Measurements from ENCODE around the gene GPR55. TPM values are rescaled to one million over a fixed set of nuclear protein-coding genes. Genes with fewer than 3 reads are reported as not detected.

The GPR55 gene
- total and polyA plus RNA-seq, 10 of the 15 experiments (the other 5 are each of a cell fraction or from before 2014, with no cell fraction given) = 2.1 to 30.1 (median 16.2) TPM

GRCh38 chr2:230864605-230865306, 60.3 kb downstream of the GPR55 start, which contains the start of gene ITM2C (continued):
- TF ChIP-seq IKZF2 (IDR thresholded peaks at IDR 0.05) (0 out of 4 replicates have a peak, but pooled peaks of 1 of the 2 experiments have one; percentile 20), E2F4 (IDR thresholded peaks at IDR 0.05; ENCODE audit: low read depth, low read length) (no peak), NFYB (IDR thresholded peaks at IDR 0.05; ENCODE audit: insufficient read depth, low read depth, low read length) (no peak), KDM1A (IDR thresholded peaks at IDR 0.05; ENCODE audit: borderline replicate concordance) (no peak), EED (IDR thresholded peaks at IDR 0.05; ENCODE audit: low read depth) (0 out of 2 replicates have a peak, but pooled peaks have one; percentile 8)

- intact Hi-C loops (cut with micrococcal nuclease; ENCODE audit: unreplicated experiment) (loop anchor here (2.0 kb wide), 1 partner anchor 31 kb away; no protein-coding TSS in a partner anchor), in situ Hi-C loops (cut with MboI) (no loop called here)
- ChIA-PET RAD21 (ENCODE audit: unreplicated experiment) (interaction anchor here (0.9 to 1.5 kb wide), 8 partner anchors 9 to 121 kb away, joined by 3 to 9 read pairs (median 4); partner anchors contain the start of gene GPR55), POLR2A (interaction anchor here (0.5 to 1.0 kb wide), 4 partner anchors 9 to 60 kb away, joined by 3 to 6 read pairs (median 4); no protein-coding TSS in a partner anchor), SMC1A (ENCODE audit: uncharacterized antibody, unreplicated experiment) (interaction anchor here (1.3 to 1.8 kb wide), 3 partner anchors 9 to 61 kb away, joined by 3 to 5 read pairs (median 4); partner anchors contain the start of gene GPR55), CTCF (interaction anchor here (1.0 to 4.9 kb wide), 11 partner anchors 10 to 123 kb away, joined by 3 to 25 read pairs (median 4); partner anchors contain the start of gene GPR55)
- Histone ChIP-seq H3K9ac (ENCODE audit: control insufficient read depth, insufficient read depth, low read length) (peak overlapping the region; percentile 20; the same call in 1 of the 2 replicates), H3K79me2 (ENCODE audit: control insufficient read depth, insufficient read depth, low read length) (peaks cover 4% of the 10 kb centered on the region), H3K36me3 (ENCODE audit: control insufficient read depth in 2 of 2, insufficient read depth in 2 of 2, low read length in 1 of 2) (no peaks in the 10 kb centered on the region), H3K9me3 (replicated peaks; ENCODE audit: control insufficient read depth, insufficient read depth, low read length) (no peaks in the 10 kb centered on the region), H3K4me2 (ENCODE audit: control insufficient read depth, insufficient read depth) (peak overlapping the region; percentile 98), H4K20me1 (ENCODE audit: control insufficient read depth, insufficient read depth) (no peaks in the 10 kb centered on the region), H3K4me1 (ENCODE audit: control insufficient read depth, insufficient read depth, low read length) (peaks cover 13% of the 10 kb centered on the region), H3K27ac (ENCODE audit: control insufficient read depth, insufficient read depth) (no peak overlapping the region), H3K27me3 (replicated peaks in 1 of 2; ENCODE audit: control insufficient read depth in 2 of 2, insufficient read depth in 2 of 2, low read length in 1 of 2) (no peaks in the 10 kb centered on the region; a peak in 2 of 4 replicates), H2AFZ (ENCODE audit: control insufficient read depth, low read depth, low read length) (peak overlapping the region; percentile 82), H3K4me3 (peak overlapping the region; percentile 97)
- BruUV-seq (replicated peaks) = no TSS peak
- FAIRE-seq = no peak
- DNase-seq (ENCODE audit: low read depth, low spot score) = no peak
- 69% methylated on average over 18 of the region's 18 CpGs for WGBS (ENCODE audit: insufficient coverage, insufficient replicate concordance, low lambda C conversion rate, missing lambda C conversion rate)
- TF ChIP-seq SMC3 (IDR thresholded peaks at IDR 0.05; ENCODE audit: borderline replicate concordance, low read length) (no peak), YY1 (IDR thresholded peaks at IDR 0.05; ENCODE audit: low read depth, low read length) (no peak), USF1 (IDR thresholded peaks at IDR 0.05; ENCODE audit: borderline replicate concordance, extremely low read length, insufficient read depth, low read depth, low read length) (no peak), ELK1 (IDR thresholded peaks at IDR 0.05; ENCODE audit: low read depth, low read length) (no peak), ATF7 (IDR thresholded peaks at IDR 0.05; ENCODE audit: low read depth) (no peak)
- ATAC-seq = no peak
Observed at GRCh38 chr2:230864122-230864604, 60.9 kb downstream of the GPR55 start.
